GM18498 (cell line): ENCODE data around the gene XRRA1.
"Not testable (repeated sequence)": the region's sequence is repeated elsewhere in the genome, so short reads cannot be mapped to it uniquely, and the experiment has no call there.

Experiments
- ATAC-seq: cut with Tn5 transposase; IDR thresholded peaks from one replicate; pipeline ENCODE4 v1.9.1; 2021; ENCODE audit warnings: mild to moderate bottlenecking, moderate library complexity; ENCODE audit not compliant: unreplicated experiment

XRRA1 gene

GRCh38 chr11:74948898-74949752 is at the start of gene XRRA1, which contains the start of gene SPCS2:
Gene XRRA1 (minus strand): TSS chr11:74949091. CDS start chr11:74940878, 8,213 bp downstream.
Gene SPCS2 (plus strand): TSS chr11:74949266. CDS start chr11:74949286, 20 bp downstream.
- ATAC-seq: peak; percentile 91

GRCh38 chr11:74992852-74993251 is 44.0 kb upstream of the XRRA1 start:
- no peak for ATAC-seq

- no peak for ATAC-seq
Measured at GRCh38 chr11:74990941-74991340, 42.0 kb upstream of the XRRA1 start.

DNA sequence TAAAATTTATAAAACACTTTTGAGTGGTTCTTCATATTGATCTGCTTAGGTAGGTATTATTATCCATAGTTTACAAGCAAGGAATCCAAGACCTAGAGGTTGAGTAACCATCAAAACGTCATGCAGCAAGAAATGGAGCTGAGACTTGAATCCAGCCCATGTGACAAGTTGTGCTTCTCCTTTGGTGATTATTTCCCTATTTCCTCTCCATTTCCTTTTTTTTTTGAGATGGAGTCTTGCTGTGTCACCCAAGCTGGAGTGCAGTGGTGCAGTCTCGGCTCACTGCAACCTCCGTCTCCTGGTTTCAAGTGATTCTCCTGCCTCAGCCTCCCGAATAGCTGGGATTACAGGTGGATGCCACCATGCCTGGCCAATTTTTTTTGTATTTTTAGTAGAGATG is 41.3 kb upstream of the XRRA1 start:
- ATAC-seq: not testable (repeated sequence)

DNA sequence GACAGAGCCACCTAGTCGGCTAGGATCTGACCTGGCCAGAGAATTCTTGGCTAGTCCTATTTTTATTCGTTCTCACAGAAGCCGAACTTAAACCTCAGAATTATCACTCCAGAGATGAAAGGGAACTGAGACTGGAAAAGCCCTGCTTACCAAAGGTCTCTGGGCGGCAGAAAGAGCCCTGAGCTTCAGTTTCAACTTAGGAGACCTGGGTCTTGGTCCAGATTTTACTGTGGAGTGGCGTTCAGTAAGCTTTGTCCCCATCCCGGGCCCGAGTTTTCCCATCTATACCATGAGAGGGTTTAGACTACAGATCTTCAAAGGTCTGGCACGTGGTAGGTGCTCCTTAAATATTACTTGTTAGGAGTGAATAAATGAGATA is 40.4 kb upstream of the XRRA1 start:
- ATAC-seq: no peak

DNA sequence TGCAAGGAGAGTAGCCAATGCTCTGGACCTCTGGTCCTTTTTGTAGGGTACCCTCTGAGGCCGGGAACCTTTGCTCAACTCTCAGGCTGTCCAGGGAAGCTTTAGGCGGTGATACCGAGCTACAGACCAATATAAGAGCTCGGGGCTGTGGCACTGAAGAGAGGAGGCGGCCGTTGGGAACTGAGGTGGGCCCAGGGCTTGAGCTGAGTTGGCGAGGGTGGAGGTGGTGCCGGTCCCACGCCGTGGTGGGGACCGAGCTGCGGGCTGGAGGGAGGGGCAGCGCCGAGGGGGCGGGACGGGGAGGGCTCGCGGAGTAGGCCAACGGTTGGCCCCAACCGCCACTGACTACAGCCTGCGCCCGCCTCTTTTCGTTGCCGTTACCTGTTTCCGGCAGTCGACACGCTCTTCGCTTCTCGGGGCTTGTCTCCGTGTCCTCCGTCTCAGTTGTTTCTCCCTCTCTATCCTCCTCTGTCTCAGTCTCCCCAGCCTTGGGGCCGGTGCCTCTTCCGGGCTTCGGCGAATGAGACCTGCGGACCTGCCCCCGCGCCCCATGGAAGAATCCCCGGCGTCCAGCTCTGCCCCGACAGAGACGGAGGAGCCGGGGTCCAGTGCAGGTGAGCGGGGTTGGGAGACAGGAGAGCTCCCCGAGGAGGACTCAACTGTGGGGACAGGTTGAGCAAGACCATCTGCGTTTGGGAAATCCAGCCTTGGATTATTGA is 39.8 kb upstream of the XRRA1 start, which contains the start of gene NEU3:
Gene NEU3 (plus strand): TSS at position 393 of the 719 bp plus-strand sequence. CDS start 128 bp downstream, at position 521.
- peak; percentile 89 for ATAC-seq

GRCh38 chr11:74984730-74985129 is 35.8 kb upstream of the XRRA1 start:
- ATAC-seq: no peak

- ATAC-seq: no peak
Measured at GRCh38 chr11:74984070-74984469, 35.2 kb upstream of the XRRA1 start.

- no peak for ATAC-seq
Measured at GRCh38 chr11:74981888-74982287, 33.0 kb upstream of the XRRA1 start.

DNA sequence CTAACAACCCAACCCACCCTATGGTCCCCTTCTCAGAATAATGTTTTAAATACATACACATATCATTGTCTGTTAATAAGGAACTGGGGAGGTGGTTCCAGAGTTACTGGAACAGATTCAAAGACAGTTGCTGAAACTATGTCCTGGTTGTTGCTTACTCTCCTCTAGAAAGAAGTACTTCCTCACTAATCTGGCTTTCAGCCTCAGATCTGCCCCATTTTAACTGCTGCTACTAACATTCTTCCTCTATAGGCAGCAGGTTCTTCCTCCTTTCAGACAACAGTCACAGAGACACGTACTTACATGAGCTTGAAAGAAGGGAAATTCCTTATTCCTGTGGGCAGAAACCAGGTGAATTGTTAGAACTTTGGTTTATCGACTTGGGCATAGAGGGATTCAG is 31.7 kb upstream of the XRRA1 start:
- ATAC-seq: no peak

GRCh38 chr11:74978041-74978440 is 29.1 kb upstream of the XRRA1 start:
- no peak for ATAC-seq

- ATAC-seq: no peak
Measured at GRCh38 chr11:74971424-74971823, 22.5 kb upstream of the XRRA1 start.

GRCh38 chr11:74970852-74971395 is 22.0 kb upstream of the XRRA1 start:
- no peak for ATAC-seq

- ATAC-seq: no peak
Measured at GRCh38 chr11:74966651-74967050, 17.8 kb upstream of the XRRA1 start.

GRCh38 chr11:74960128-74960527 is 11.2 kb upstream of the XRRA1 start:
- not testable (repeated sequence) for ATAC-seq

- no peak for ATAC-seq
Measured at GRCh38 chr11:74957937-74958629, 9.2 kb upstream of the XRRA1 start.

DNA sequence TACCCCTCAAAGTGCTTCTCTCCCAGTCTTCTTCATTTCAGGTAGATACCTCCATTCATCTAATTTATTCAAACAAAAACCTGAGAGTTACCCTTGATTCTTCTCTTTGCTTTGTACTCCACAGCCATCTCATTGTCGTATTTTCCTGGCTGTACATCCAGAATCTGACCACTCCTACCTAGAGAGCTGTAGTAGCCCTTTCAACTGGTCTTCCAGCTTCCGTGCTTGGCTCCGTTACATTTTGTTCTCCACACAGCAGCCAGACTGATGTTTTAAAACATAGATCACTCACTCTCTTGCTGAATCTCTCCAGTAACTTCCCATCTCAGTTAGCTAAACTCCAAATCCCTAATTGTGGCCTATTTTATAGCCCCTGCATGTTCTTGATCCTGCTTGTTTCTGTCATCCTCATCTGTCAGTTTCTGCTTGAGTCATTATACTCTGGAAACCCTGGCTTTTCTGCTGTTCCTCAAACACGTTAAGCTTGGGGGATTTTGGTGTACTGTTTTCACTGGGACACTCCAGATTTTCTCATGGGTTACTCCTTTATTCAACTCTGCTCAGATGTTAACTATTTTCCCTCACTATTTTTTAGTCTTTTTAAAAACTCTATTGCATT is 7.6 kb upstream of the XRRA1 start:
- no peak for ATAC-seq

- ATAC-seq: no peak
Measured at GRCh38 chr11:74954199-74954598, 5.3 kb upstream of the XRRA1 start.

DNA sequence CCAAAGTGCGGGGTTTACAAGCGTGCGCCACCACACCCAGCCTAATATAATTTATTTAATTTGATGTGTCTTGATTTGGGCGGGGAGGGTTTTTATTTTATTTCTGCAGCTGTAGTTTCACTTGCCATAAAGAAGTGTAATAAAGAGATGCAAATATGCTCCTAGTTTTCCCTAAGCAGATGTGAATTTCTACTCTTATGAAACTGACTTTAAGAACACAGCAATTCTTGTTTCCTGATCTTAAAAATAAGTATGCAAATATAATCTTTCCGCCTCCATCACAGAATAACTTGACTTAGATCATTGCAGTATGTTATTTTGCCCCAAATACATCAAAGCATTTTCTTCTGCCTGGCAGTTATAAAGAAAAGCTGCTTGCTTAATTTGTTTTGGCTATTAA is 4.6 kb upstream of the XRRA1 start:
- ATAC-seq: no peak

DNA sequence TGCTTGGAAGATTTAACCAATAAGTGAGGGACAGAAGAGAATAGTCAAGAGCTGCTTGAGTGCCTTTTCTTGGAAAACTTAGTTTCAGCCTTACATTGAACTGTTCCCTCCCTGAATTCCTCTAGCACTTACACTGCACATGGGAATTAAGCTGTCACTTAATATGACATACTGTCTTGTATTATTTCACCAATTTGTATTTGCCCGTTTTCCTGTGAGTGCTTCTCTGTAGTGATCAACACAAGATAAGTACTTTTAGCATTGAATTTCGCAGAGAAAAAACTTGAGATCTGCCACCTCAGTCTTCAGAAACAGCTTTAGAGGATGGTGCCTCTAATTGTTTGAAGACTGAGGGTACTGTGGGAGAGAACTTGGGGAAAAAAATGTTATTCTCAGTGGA is 3.9 kb upstream of the XRRA1 start:
- ATAC-seq: no peak

DNA sequence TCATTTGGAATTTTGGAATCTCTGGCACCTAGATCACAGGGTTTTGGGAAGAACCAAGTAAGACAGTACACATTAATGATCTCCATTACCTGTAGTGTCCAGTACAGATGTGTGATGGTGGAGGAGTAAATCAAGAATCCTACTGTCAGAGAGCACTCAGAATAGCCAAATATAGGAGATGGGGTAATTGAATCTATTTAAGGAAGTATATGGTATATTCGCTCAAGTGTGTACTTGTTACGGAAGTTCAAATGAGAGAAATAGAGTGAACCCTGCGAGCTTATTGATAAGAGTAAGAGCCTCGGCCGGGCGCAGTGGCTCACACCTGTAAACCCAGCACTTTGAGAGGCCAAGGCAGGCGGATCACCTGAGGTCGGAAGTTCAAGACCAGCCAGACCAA is 2.3 kb upstream of the XRRA1 start:
- ATAC-seq: no peak
